Large intestine (tissue), 3 donors: ENCODE measurements around the gene KIF19. TPM values are rescaled to one million over a fixed set of nuclear protein-coding genes. Genes with fewer than 3 reads are reported as not detected.

Source experiments
- DNase-seq, 2 donors: peaks; one replicate each; pipeline versions ENCODE4 v3.0.0 to v3.0.0-alpha.2; 2013
- H3K27ac ChIP-seq: one replicate; pipeline ENCODE4 v1.5.1; 2013; ENCODE audit warnings: low read length
- H3K27me3 ChIP-seq: 2 replicates; pipeline ENCODE4 v1.6.1; 2013; ENCODE audit warnings: low read length; ENCODE audit not compliant: control insufficient read depth, insufficient read depth
- H3K36me3 ChIP-seq: 2 replicates; pipeline ENCODE4 v1.6.1; 2013; ENCODE audit warnings: low read length; ENCODE audit not compliant: control insufficient read depth, insufficient read depth
- H3K4me1 ChIP-seq: one replicate; pipeline ENCODE4 v1.6.1; 2013; ENCODE audit warnings: low read length; ENCODE audit not compliant: control insufficient read depth, insufficient read depth
- H3K4me3 ChIP-seq: one replicate; pipeline ENCODE4 v1.5.1; 2013; ENCODE audit warnings: low read length
- H3K9me3 ChIP-seq: one replicate; pipeline ENCODE4 v1.6.1; 2013; ENCODE audit warnings: mild to moderate bottlenecking, low read depth, low read length, moderate library complexity; ENCODE audit not compliant: control insufficient read depth
- WGBS: methylation state at CpG from one replicate; pipeline ENCODE4 v1.1.5; 2013; ENCODE audit warnings: low lambda C conversion rate; ENCODE audit not compliant: insufficient coverage; 5-methylcytosine and 5-hydroxymethylcytosine counted together
- polyA plus RNA-seq: library from polyadenylated mRNA; unstranded; fragments of 120-200 nt; gene quantifications from one replicate; pipeline ENCODE4 v1.2.1, GENCODE V29; 2013

KIF19 gene
- polyA plus RNA-seq, 1 donor: 5.7 TPM

DNA sequence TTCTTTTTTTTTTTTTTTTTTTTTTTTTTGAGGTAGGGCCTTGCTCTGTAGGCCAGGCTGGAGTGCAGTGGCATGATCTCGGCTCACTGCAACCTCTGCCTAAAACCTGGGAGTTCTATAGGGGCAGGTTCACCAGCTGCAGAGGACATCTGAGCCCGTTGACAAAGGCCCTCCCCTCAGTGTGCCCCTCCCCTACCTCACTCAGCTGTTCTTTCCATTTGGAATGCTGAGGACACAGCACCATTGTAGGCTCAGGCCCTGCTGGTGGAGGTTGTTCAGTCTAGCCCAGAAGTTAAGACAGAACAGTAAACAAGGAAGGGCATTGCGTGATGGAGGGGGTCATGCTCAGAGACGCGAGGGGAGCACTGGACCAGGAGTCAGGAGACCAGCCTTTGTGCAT is 21.8 kb upstream of the KIF19 start:
- Histone ChIP-seq H3K36me3 (no peaks in the 10 kb centered on the region), H3K4me3 (no peak overlapping the region), H3K27me3 (peaks cover 3% of the 10 kb centered on the region), H3K4me1 (no peaks in the 10 kb centered on the region), H3K9me3 (no peaks in the 10 kb centered on the region), H3K27ac (no peak overlapping the region)
- WGBS: no CpG with 5 or more reads among the region's 5 CpGs
- DNase-seq: no peak

DNA sequence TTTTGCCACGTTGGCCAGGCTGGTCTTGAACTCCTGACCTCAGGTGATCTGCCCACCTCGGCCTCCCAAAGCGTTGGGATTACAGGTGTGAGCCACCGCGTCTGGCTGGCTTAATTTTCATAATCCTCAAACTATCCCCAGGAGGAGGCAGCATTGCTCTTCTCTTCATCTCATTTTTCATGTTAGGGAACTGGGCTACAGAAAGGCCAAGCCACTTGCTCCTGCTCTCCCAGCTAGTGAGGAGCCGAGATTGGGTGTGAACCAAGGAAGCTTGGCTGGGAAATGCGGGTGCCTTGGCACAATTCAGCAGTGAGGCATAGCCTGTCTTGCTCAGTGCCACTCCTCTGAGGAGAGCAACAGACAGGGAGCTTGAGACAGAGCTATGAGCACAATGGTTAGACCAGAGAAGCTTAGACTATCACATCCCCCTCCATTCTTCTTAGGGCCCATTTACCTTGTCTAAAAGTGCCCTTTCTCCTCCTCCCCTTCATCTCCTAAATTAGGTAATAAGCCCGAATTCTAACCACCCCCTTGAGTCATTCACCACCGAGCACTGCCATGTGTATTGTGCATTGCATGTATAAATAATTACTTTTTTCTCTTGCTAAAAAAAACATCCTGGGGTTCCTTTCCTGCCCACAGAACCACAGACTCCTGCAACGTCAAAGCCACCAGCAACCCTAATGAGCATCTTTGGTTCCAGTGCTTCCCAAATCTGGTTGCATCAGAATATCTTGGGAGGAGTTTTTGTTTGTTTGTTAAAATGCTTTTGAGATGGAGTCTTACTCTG is 20.0 kb upstream of the KIF19 start:
- Histone ChIP-seq H3K27me3 (peaks cover 7% of the 10 kb centered on the region), H3K9me3 (no peaks in the 10 kb centered on the region), H3K27ac (no peak overlapping the region), H3K4me1 (no peaks in the 10 kb centered on the region), H3K36me3 (no peaks in the 10 kb centered on the region), H3K4me3 (no peak overlapping the region)
- no peak for DNase-seq
- no CpG with 5 or more reads among the region's 10 CpGs for WGBS

DNA sequence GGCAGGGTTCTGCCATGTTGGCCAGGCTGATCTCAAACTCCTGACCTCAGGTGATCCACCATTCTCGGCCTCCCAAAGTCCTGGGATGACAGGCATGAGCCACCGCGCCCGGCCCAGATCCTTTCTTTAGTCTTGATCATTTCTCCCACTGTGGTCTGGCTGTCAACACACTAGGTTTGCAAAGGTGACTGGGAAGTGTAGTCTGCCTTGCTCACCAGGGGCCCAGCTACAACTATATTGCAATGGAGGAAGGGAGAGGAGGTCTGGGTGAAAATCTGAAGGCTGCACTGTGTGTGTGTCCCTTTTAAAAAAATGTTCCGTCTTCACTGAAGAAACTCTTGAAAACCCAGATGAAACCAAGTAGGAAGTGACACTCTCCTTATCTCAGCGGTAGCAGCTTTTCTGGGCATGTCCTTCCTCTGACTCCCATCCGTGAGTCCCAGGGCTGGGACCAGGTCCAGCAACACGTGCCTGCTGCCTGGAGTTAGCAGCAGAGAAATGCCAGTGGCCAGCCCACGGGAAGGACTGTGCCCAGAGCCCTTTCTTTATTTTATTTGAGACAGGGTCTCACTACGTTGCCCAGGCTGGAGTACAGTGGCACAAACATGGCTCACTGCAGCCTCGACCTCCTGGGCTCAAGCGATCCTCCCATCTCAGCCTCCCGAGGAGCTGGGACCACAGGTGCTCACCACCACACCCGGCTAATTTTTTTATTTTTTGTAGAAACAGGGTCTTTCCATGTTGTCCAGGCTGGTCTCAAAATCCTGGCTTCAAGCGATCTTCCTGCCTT is 17.8 kb upstream of the KIF19 start:
- no CpG with 5 or more reads among the region's 15 CpGs for WGBS
- H3K4me3 ChIP-seq: no peak overlapping the region
- peaks cover 7% of the 10 kb centered on the region for H3K27me3 ChIP-seq
- H3K36me3 ChIP-seq: no peaks in the 10 kb centered on the region
- H3K27ac ChIP-seq: no peak overlapping the region
- H3K4me1 ChIP-seq: no peaks in the 10 kb centered on the region
- DNase-seq: no peak
- peaks cover 3% of the 10 kb centered on the region for H3K9me3 ChIP-seq

DNA sequence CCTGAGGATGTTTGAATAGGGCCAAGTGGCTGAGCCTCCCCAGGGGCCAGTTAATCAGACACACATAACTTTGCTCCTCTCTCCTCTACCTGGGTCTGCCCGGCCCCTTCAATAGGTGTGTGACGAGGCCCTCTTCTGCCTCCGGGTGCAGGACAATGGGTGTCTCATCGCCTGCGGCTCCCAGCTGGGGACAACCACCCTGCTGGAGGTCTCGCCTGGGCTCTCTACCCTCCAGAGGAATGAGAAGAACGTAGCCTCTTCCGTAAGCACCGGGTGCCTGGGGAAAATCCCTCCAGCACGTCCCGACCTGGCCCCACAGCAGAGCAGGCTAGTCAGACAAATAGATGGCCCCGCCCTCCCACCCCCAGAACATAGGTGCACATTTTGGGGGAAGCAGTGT is 16.1 kb upstream of the KIF19 start:
- no peaks in the 10 kb centered on the region for H3K36me3 ChIP-seq
- no peaks in the 10 kb centered on the region for H3K4me1 ChIP-seq
- WGBS: no CpG with 5 or more reads among the region's 12 CpGs
- peaks cover 6% of the 10 kb centered on the region for H3K9me3 ChIP-seq
- H3K27ac ChIP-seq: no peak overlapping the region
- H3K27me3 ChIP-seq: peaks cover 7% of the 10 kb centered on the region
- no peak overlapping the region for H3K4me3 ChIP-seq
- DNase-seq: no peak

DNA sequence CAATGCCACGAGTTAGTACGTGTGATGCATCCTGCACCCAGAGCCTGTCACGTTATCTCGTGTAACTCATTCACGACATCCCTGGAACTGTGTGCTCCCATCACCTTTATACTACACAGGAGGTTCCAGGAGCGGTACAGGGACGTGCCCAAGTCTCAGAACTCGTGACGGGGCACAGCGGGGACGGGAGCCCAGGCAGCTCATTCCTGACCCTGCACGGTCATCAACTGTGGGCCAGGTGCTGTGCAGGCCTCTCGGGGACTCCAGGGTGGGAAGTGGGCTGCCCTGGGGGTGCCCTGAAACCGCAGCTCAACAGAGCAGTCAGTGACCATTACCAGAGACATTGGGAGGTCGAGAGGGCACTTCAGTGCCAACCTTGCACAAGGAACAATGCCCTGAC is 11.1 kb upstream of the KIF19 start:
- Histone ChIP-seq H3K36me3 (no peaks in the 10 kb centered on the region), H3K27ac (no peak overlapping the region), H3K4me3 (no peak overlapping the region), H3K27me3 (no peaks in the 10 kb centered on the region), H3K4me1 (no peaks in the 10 kb centered on the region), H3K9me3 (peaks cover 6% of the 10 kb centered on the region)
- no peak for DNase-seq
- WGBS: no CpG with 5 or more reads among the region's 15 CpGs

DNA sequence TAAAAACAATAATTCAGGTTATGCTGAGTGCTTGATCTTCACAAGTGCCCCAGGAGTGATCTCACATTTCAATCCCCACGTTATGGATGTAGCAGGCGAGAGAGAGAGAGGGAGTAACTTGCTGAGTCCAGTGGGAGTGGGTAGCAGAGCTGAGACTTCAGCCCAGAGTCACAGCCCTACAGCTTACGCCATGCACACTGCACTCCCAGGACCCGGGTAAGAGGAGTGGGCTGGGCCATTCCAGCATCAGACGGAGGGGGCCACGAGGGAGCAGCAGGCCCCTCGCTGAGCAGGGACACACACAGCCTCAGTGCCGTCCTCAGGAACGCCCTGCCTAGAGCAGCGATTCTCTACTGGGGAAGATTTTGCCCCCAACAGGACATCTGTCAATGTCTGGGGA is 9.8 kb upstream of the KIF19 start:
- H3K4me1 ChIP-seq: no peaks in the 10 kb centered on the region
- WGBS: no CpG with 5 or more reads among the region's 10 CpGs

DNA sequence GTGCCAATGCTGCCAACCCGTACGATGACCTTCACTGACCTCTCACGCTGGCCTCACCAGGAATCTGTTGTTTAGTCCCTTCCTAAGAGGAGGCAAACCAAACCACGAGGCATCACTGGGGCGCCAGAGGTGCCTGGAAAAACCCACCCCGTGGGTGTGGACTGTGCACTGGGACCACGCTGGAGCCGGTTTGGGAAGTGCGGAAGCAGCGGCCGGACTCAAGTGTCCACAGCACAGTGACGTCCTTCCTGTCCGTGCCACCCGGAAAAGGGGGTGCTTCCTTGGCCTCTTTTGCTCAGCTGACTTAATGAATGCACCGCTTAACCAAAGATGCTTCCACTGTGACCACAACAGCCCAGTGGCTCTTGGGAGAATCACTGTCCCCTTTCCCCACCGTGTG is 9.0 kb upstream of the KIF19 start:
- H3K36me3 ChIP-seq: no peaks in the 10 kb centered on the region
- H3K9me3 ChIP-seq: peaks cover 6% of the 10 kb centered on the region
- no peak overlapping the region for H3K4me3 ChIP-seq
- H3K4me1 ChIP-seq: no peaks in the 10 kb centered on the region
- no CpG with 5 or more reads among the region's 16 CpGs for WGBS
- no peak overlapping the region for H3K27ac ChIP-seq
- peaks cover 6% of the 10 kb centered on the region for H3K27me3 ChIP-seq
- DNase-seq: no peak

More for the DNA sequence above, 9.8 kb upstream of the KIF19 start:
- DNase-seq: no peak
- no peaks in the 10 kb centered on the region for H3K27me3 ChIP-seq
- H3K27ac ChIP-seq: no peak overlapping the region
- peaks cover 6% of the 10 kb centered on the region for H3K9me3 ChIP-seq
- no peaks in the 10 kb centered on the region for H3K36me3 ChIP-seq
- no peak overlapping the region for H3K4me3 ChIP-seq

DNA sequence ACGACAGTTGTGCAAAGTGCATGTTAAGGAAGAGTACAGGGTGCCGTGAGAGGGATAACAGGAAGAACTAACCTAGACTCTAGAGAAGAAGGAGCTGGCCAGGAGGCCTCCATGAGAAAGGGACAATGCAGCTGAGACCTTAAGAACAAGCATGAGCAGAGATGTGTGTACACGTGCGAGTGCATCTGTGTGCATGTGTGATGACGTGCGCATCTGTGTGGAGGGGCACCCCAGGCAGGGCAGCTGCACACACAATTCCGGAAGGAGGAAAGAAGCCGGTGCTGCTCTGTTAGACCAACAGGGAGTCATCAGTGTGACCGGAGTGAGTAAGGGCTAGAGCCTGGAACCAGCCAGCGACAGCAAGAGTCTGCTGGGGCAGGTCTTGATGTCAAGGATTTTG is 7.6 kb upstream of the KIF19 start:
- no CpG with 5 or more reads among the region's 10 CpGs for WGBS
- H3K27ac ChIP-seq: no peak overlapping the region
- H3K4me3 ChIP-seq: no peak overlapping the region
- H3K9me3 ChIP-seq: peaks cover 2% of the 10 kb centered on the region
- no peaks in the 10 kb centered on the region for H3K4me1 ChIP-seq
- H3K27me3 ChIP-seq: peaks cover 11% of the 10 kb centered on the region
- no peaks in the 10 kb centered on the region for H3K36me3 ChIP-seq
- no peak for DNase-seq

DNA sequence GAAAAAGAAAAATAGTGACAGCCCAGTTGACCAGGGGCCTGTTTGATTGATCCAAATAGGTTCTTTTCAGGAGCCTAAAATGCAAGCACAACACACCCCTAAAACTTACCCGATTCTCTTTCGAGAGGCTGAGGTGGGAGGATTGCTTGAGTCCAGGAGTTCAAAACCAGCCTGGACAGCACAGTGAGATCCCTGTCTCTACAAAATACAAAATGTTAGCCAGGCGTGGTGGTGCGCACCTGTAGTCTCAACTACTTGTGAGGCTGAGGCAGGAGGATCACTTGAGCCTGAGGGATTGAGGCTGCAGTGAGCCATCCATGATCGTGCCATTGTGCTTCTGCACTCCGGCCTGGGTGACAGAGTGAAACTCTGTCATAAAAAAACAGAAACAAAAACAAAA is 1.5 kb upstream of the KIF19 start:
- H3K4me1 ChIP-seq: no peaks in the 10 kb centered on the region
- peaks cover 48% of the 10 kb centered on the region for H3K27me3 ChIP-seq
- no peaks in the 10 kb centered on the region for H3K9me3 ChIP-seq
- no CpG with 5 or more reads among the region's 6 CpGs for WGBS
- H3K27ac ChIP-seq: no peak overlapping the region
- H3K36me3 ChIP-seq: no peaks in the 10 kb centered on the region
- DNase-seq: no peak
- H3K4me3 ChIP-seq: no peak overlapping the region

DNA sequence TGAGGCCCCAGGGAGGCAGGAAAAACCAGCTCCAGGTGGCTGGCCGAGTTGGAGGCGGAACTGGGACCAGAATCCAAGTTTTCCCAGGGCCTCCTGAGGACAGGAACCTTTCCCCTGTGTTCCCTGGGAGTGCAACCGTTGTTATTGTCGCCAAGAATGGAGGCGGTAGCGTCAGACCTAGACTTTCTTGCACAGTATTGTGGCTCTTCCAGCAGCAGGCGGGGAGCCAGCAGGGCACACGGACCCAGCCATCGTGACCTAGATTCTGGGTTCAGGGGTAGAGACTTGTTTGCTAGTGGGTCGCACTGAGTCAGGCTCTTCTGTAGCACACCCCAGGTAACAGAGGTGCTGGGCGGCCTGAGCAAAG is 667 bp upstream of the KIF19 start:
- H3K9me3 ChIP-seq: no peaks in the 10 kb centered on the region
- no peak overlapping the region for H3K4me3 ChIP-seq

More for the DNA sequence above, 667 bp upstream of the KIF19 start:
- Histone ChIP-seq H3K27me3 (peaks cover 48% of the 10 kb centered on the region), H3K36me3 (no peaks in the 10 kb centered on the region), H3K4me1 (no peaks in the 10 kb centered on the region), H3K27ac (no peak overlapping the region)
- WGBS: no CpG with 5 or more reads among the region's 11 CpGs
- no peak for DNase-seq
